GM18517 (cell line): ENCODE results near the gene LRMDA.

Experiments used
- ATAC-seq: cut with Tn5 transposase; IDR thresholded peaks from one replicate; pipeline ENCODE4 v1.9.1; 2021; ENCODE audit warnings: mild to moderate bottlenecking, moderate library complexity; ENCODE audit not compliant: unreplicated experiment

Gene LRMDA

DNA sequence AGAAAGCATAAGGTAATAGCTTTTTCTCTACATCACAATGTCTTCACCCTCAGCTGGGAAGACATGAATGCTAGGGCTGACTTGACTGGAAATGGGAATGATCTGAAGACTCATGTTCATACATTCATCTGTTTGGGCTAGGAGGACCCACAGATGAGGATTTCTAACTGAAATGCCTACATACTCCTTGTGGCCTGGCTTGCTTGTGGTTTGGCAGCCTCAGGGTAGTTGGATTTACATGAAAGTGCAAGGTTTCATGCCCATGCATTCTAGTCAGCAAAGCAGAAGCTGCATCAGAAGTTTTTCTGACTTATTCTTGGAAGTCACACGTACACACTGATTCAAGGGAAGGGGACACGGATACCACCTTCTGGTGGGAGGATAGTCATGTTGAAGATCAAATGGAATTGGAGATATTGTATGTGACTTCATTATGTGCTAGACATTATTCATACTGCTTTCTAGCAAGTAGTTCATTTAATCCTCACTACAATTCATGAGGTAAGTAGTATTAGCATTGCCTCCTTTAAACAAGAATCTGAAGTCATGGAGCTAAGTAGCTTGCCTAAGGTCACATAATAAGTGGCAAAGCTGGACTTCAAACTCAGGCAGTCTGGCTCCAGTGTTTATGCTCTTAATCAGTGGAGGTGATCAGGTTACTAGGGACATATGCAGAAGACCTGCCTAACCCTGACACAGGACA lies 957.0 kb downstream of the LRMDA start:
- ATAC-seq: no peak

DNA sequence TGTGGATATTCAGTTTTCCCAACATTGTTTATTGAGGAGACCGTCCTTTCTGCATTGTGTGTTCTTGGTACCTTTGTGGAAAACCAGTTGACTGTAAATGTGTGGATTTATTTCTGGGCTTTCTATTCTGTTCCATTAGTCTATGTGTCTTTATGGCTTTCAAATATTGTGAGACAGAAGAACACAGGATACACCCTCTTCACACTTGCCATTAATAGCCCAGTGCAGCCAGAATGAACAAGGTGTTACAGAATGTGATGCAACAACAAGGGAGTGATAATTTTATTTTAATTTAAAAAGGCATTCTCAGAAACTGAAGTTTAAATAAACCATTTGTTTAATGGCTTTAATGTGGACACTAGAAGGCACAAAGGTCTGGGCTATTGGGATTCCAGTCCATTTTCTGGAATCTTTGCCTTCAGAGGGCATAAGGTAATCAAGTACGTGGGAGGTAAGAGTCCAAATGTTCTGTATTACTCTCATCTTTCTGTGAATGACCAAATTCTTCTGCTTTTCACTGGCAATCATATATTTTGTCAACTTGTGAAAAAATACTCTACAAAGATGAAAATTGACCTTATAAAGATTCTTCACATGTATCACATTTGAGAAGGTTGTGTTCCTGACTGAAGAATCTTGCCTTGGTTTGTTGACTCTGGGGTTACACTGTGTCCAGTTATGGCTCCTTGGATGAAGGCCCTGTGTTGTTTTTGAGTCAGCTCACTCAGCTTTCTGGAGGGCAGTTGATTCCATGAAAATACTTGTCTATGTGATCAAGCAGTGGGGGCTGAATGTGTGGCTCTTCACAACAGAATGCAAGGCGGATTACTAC lies 962.7 kb downstream of the LRMDA start:
- no peak for ATAC-seq

DNA sequence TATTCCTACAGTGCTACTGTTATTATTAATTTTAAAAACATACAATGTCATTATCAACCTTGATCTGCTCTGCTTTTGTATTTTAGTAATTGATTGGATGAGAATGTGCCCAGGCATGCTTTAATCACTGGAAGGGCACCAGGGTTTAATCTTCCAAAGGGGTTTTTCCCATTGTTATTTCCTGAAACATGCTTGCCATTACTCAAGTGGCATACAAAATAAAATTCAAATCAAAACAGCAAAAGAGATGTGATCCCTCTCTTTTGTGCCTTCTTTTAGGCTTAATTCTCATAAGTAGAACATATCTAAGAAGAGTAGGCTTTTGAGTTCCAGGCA lies 963.3 kb downstream of the LRMDA start:
- no peak for ATAC-seq

DNA sequence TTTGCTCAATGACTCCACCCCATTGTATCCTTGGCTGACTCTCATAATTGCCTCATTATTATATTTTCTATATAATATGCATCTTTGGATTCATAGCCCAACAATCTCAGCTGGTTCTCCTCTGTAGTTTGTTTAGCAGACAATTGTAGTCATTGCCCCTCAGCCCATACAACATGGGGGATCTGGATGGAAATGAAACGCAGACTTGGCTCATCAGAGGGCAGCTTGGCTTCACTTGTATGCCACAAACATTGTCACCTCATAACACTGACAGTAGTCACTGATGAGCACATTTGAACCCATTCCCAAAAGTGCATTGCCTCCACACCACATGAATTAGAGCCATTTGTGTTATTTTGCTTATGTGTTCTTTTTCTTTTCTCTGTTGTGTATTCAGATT lies 963.8 kb downstream of the LRMDA start:
- no peak for ATAC-seq

DNA sequence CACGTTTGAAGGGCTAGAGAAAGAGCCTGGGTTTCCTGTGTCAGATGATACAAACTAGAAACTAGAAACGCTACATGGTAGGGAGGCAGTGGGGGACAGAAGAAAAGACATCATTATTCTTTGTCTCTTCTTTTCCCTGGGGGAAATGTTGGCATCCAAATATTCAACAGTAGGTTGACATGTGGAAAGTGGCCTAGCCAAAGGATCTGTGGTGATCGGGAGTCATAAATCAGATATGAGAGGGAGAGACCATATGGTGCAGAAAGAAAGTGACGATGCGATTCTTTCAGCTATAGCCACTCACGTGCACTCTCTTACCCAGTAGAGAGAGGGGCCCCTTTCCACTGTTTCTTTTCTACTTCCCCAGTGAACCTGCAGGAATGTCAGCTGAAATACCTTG lies 964.7 kb downstream of the LRMDA start:
- ATAC-seq: no peak

DNA sequence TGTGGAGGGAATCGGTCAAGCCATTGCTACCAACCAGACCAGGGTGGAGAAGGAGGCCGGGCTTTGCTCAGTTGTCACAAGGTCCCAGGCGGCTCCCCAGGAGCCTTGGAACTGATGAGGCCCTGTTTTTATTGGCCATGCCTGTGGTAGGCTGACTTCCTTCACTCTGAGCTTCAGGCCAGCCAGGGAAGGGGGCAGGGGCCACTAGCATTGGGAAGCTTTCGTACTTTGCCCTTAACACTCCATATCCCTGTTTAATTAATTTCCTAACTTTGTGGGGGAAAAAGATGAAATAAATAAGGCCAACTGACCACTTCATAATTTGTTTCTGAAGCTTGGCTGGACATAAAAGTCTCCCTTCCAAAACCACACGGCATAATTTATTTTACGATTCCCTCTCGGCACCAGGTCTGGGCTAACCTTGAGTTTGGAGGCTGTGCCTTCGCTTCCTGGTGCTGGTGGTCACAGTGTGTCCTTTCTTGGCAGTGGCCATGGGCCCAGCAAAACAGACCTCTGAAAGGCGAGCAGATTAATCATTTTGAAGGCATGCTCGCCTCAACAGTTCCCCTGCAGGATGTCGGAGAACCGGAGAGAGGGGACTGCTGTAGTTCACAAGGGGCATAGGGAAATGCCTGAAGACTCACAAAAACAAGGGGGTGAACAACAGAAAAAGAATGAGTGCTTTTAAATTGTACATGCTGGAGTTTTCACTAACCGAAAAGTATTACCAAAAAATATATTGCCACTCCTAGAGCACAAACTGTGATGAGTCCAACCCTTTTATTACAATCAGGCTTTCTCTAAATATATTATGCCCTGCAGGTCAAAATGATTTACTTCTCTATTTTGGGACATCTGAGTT lies 966.0 kb downstream of the LRMDA start:
- no peak for ATAC-seq

DNA sequence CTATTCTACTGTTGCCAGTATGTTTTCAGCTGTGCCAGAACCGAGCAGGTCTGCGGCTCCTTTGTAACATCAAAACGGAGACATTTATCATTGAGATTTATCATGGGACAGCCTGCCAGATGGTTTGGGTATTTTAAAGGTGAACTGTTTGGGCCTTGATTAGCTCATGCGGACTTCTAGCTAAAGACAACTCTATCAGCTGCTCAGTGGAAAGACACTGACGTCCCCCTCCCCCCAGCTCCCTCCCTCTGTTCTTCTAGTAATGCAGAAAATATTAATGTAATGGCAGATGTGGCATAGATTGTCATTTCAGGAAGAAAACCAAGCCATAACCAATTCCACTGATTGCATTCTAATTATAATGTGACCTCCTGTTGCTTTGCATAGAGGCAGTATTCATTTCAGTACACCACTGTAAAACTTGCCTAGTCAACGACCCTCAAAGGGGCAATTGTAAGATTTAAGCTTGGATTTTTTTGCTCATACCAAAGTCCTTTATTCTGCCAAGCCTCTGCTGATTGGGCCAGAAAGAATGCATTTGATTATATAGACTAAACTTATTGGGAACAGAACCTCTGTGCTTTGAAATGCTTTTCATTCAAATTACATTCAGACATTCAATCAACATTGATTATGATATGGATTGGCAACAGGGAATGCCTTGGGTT lies 966.8 kb downstream of the LRMDA start:
- ATAC-seq: no peak

DNA sequence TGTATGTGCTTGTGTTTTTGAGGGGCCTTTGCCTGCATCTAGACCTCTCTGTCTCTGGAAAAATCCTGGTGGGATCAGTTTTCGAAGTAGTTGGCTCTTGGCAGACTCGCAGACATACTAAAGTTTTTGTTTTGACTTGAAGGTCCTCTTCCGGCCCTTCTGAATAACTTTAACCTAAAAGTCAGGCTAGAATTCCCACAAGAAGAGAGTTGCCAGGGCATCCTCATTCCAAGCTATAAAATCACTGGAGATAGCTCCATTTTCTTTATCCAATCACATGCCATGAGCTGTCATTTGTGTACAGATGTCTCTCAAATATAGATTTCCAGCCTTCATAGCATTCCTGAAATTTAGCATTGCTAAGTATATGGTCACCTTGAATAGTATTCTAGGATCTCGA lies 967.8 kb downstream of the LRMDA start:
- no peak for ATAC-seq

DNA sequence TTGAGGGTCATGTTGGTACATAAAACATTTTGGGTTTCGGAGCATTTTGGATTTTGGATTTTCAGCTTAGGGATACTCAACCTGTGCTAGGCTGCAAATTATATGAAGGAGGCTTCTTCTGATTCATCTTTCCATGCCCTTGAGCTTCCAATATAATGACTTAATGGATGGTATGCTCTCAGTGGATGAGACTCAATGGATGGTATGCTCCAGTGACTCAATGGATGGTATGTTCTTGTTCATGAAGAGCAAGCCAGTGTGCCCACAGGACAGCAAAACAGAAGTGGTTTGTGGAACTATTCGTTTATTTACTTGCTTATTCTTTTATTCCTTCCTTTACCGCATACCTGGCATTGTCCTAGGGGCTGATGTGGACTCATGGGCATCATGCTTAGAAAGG lies 969.6 kb downstream of the LRMDA start:
- ATAC-seq: no peak

DNA sequence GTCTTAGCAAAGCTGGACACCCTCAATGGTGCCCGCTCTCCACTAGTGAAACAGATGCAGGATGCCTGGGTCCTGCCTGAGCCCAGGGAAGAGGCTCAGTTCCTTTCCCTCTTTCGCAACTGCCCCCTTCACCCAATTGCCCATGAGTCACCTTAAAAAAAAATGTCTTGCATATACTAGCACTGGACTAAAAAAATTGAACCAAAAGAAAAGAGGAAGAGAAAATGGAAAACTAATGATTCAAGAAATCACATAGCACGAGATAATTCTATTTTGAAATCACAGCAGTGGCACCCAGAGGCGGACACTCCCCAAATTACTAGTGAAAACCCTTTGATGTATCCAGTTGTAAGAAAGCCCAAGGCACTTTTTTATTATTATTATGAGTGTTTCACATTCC lies 972.5 kb downstream of the LRMDA start:
- ATAC-seq: no peak

DNA sequence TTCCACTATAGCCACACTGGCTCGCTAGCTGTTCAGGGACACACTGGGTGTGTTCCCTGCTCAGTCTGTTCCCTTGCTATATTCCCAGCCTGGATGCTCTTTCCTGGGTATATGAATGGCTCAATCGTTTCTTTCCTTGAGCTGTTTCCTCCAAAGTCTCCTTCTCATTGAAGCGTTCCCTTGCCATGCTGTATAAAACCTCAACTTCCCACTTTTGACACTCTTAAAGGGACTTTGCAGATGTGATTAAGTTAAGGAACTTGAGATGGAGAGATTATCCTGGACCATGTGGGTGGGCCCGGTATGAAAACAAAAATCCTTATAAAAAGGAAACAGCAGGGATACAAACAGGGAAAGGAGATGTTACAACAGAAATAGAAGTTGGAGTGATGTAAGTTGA lies 973.1 kb downstream of the LRMDA start:
- ATAC-seq: no peak

DNA sequence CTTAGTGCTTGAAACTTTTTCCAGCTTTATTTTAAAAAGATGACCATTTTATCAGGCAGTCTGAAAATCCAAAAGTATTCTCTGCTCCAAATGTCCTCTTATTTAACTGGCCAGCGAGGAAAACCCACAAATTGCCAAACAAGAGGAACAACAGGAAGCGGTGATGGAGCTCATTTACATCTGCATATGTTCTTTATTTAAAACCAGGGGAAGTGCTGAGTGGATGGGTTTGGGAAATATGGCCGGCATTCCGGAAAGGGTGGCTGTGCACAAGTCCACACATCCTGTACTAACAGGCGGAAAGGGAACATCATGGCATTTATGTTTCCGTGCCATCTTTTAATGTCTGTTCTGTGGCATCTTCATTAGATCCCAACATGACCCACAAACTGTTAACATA lies 974.5 kb downstream of the LRMDA start:
- no peak for ATAC-seq

DNA sequence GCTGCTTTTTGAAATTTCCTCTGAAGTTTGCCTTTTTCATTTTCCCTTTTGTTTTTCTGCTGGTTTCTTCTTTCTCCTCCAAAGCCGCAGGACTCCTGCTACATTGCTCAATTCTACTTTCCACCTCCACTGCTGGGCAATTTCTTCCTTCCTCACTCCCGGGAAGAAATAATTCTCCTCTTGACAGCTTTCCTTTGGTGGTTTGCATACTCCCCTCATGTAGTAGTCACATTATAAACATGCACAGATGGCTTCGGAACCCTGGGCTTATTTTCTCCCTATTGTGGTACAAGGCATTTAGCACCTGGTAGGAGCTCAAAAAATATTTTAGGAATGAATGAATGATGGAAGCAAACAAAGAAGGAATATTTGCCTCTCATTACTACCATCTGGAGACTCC lies 977.2 kb downstream of the LRMDA start:
- ATAC-seq: no peak

DNA sequence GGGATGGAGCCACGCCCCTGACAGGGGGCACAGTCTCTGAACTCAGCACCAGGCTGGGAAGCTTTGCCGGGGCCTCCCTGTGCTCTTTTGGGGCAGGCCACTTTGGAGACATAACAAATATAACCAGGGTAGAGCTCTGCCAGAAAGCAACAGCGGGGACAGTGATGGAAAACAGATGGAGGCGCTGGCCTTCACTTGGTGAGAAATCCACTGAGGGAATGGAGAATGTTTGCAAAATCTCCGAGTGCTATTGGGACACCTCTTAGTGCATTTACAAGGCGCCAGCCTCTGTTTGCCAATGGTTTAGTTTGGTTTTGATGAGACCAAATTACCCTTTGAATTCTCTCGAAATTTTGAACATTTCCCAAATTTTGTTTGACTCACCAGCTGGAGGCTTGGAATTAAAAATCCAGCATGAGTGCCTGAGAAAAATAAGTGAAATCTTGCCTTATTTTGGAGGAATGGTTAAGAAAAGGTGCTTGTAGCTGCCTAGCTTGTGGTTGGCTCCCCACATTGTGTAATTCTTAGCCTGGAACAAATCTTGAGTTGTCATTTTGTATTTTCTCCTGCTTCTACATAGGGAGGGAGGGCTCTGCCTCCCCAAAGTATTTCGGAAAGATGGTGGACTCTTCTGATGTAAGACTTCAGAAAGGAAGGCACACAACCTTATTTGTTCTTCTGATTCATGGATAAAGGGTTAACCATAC lies 980.5 kb downstream of the LRMDA start:
- ATAC-seq: no peak

DNA sequence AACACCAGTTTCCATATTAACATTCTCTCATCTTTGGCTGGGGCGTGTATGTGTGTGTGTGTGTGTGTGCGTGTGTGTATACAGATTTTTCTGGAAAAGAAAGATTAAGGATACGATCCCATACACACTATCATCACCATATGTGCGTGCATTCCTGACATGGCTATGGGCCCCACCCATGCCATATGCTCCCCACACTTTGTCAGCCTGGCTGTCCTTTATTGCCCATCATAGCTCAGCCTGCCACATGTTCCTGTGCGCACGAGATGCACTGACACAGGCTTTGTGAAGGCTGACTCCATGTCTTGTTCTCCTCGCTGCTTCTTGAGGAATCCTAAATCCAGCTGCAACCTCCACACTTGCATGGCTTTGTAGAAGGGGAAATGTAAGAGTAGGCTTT lies 984.1 kb downstream of the LRMDA start:
- no peak for ATAC-seq

DNA sequence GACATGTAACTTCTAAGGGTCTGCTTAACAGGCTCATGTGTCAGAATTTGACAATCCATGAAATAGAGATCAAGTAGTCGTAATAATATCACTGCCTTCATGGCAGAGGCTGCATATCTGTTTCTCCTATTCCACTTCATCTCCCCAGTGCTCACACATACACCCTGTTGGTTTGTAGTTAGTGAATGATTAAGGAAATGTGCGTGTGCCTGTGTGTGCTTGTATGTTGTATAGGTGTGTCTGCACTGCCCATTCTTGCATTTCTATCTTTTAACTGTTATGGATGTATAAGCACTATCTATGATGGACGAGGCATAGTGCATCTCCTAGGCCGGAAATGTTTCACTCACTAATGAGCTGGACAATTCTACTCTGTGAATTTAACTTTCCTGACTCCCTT lies 985.2 kb downstream of the LRMDA start:
- ATAC-seq: no peak

DNA sequence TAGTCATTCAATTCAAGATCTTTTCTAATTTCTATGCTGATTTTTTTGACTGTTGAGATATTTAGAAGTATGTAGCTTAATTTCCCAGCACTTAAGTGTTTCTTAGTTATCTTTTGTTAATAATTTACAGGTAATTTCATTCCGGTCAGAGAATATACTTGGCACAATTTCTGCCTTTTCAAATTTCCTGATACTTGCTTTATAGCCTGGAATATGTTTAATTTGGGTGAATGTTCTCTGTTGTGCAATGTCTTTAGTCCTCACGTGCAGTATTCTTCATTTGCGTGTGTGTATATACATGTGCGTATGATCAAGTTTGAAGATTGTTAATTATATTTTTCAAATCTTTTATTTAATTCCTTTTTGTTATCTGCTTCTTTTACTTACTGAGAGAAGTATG lies 989.3 kb downstream of the LRMDA start:
- ATAC-seq: no peak

DNA sequence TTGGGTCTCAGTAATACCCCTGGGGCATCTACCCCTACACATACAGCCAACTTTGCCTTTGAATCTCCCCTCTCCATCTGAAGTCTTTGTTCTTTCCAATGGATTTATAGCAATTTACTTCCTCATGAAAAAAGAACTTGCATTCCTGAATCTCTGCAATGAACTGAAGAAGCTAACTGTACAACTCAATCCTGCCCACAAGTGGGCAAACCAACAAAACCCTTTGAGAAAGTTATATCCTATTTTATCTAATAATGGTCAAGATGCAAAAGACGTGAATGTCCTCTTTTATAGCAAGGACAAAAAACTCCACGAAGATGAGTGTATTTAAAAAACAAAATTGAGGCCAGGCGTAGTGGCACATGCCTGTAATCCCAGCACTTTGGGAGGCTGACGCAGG lies 991.3 kb downstream of the LRMDA start:
- no peak for ATAC-seq

DNA sequence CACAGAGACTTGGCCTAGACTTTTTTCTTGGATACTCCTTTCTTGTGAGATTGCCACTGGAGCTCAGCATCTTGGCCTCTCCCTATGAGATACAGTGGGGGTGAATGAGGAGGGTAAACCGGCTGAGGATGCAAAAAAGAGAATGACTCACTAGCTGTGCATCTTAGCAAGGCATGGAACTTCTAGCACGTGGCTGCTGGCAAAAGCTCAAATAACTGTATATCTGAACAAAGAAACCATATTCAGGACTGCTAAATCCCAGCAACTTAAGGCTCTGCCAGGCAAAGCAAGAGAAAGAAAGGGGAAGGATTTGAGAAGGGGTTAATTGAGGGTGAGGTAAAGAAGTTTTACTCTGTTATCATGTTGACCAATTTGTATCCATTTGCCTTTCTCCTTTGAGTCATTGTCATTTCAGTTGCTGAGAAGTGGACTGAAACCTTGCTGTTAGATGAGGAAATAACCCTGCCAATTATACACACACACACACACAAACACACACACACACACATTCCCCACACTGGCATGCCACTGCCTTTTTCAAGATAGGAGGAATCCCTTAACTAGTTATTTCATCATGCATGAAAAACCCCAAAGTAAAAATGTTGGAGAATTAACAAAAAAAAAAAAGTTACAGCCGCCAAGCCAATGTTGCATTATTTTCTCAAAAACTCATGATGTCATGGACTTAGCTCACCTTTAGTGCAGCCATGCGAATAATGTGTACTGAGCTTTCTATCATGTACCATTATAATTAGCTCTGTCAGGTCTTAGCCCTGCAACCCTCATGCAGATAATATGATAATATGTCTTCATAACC lies 997.3 kb downstream of the LRMDA start:
- ATAC-seq: no peak
